CD14-positive monocyte (primary cell): ENCODE data around the gene PTRH1. TPM values are rescaled to one million over a fixed set of nuclear protein-coding genes. Genes with fewer than 3 reads are reported as not detected.
A peak's percentile ranks its signal among the peaks of the same experiment; 100 is the strongest.

ENCODE experiments used
- DNase-seq, 3 donors: peaks; one replicate each; pipeline ENCODE4 v3.0.0-alpha.2; 2011 to 2022
- H2AFZ ChIP-seq: 2 replicates; pipeline ENCODE4 v1.6.0; 2012; ENCODE audit warnings: mild to moderate bottlenecking, low read depth, low read length, inconsistent platforms; ENCODE audit not compliant: insufficient read depth, poor library complexity, severe bottlenecking
- H3K27ac ChIP-seq, 2 donors: 1 replicate in 1 of 2; 2 replicates in 1 of 2; pipeline ENCODE4 v1.5.1; 2012 to 2013; ENCODE audit warnings: low read length in 2 of 2, control low read depth in 1 of 2, inconsistent platforms in 1 of 2, low read depth in 1 of 2, mild to moderate bottlenecking in 1 of 2
- H3K27me3 ChIP-seq, 2 donors: one replicate each; pipeline versions ENCODE4 v1.6.0 to v1.6.1; 2011 to 2013; ENCODE audit warnings: low read length in 2 of 2; ENCODE audit not compliant: control insufficient read depth in 2 of 2, insufficient read depth in 2 of 2
- H3K36me3 ChIP-seq, 2 donors: replicated peaks in 1 of 2; 1 replicate in 1 of 2; 2 replicates in 1 of 2; pipeline versions ENCODE4 v1.5.1 to v1.6.1; 2012 to 2013; ENCODE audit warnings: low read length in 2 of 2, control low read depth in 1 of 2, inconsistent platforms in 1 of 2, mild to moderate bottlenecking in 1 of 2; ENCODE audit not compliant: insufficient read depth in 2 of 2, control insufficient read depth in 1 of 2
- H3K4me1 ChIP-seq, 2 donors: 1 replicate in 1 of 2; 2 replicates in 1 of 2; pipeline versions ENCODE4 v1.5.1 to v1.6.1; 2012 to 2013; ENCODE audit warnings: low read length in 2 of 2, control low read depth in 1 of 2, inconsistent platforms in 1 of 2, mild to moderate bottlenecking in 1 of 2, moderate library complexity in 1 of 2; ENCODE audit not compliant: insufficient read depth in 2 of 2, control insufficient read depth in 1 of 2
- H3K4me2 ChIP-seq: replicated peaks from 2 replicates; pipeline ENCODE3; 2012; ENCODE audit warnings: low read length, moderate library complexity, mild to moderate bottlenecking; ENCODE audit not compliant: poor library complexity, severe bottlenecking; ENCODE audit errors: extremely low read depth
- H3K4me3 ChIP-seq, 3 experiments: fragments of 200-600 bp in 1 of 3; sonication (generic) in 1 of 3; replicated peaks in 1 of 3; 1 replicate in 2 of 3; 2 replicates in 1 of 3; pipeline ENCODE4 v1.5.1; 2011 to 2013; ENCODE audit warnings: low read length in 3 of 3, mild to moderate bottlenecking in 3 of 3, control low read depth in 2 of 3, low read depth in 2 of 3, inconsistent platforms in 1 of 3, moderate library complexity in 1 of 3
- H3K79me2 ChIP-seq: 2 replicates; pipeline ENCODE4 v1.6.0; 2012; ENCODE audit warnings: mild to moderate bottlenecking, control low read depth, inconsistent platforms, low read length, moderate library complexity; ENCODE audit not compliant: insufficient read depth
- H3K9ac ChIP-seq: 2 replicates; pipeline ENCODE4 v1.6.0; 2017; ENCODE audit warnings: low read length, mild to moderate bottlenecking; ENCODE audit not compliant: insufficient read depth, poor library complexity, severe bottlenecking
- H3K9me3 ChIP-seq, 2 donors: replicated peaks in 1 of 2; 1 replicate in 1 of 2; 2 replicates in 1 of 2; pipeline versions ENCODE4 v1.5.1 to v1.6.1; 2012 to 2013; ENCODE audit warnings: low read length in 2 of 2, control low read depth in 1 of 2; ENCODE audit not compliant: control insufficient read depth in 1 of 2, insufficient read depth in 1 of 2
- H4K20me1 ChIP-seq: 2 replicates; pipeline ENCODE4 v1.6.0; 2012; ENCODE audit warnings: mild to moderate bottlenecking, low read length, control low read depth, moderate library complexity; ENCODE audit not compliant: insufficient read depth
- H3K27ac Mint-ChIP-seq, 7 donors: one replicate each; pipeline ENCODE4 v1.8.0; 2020; ENCODE audit warnings: mild to moderate bottlenecking in 7 of 7, mixed read lengths in 7 of 7, moderate library complexity in 6 of 7, inconsistent platforms in 2 of 7
- H3K27me3 Mint-ChIP-seq, 3 donors: one replicate each; pipeline ENCODE4 v1.8.0; 2021 to 2022; ENCODE audit warnings: low read depth in 3 of 3, mild to moderate bottlenecking in 3 of 3, mixed read lengths in 3 of 3, moderate library complexity in 3 of 3, inconsistent platforms in 1 of 3
- H3K36me3 Mint-ChIP-seq, 2 donors: one replicate each; pipeline ENCODE4 v1.8.0; 2020; ENCODE audit warnings: mixed read lengths in 2 of 2, inconsistent platforms in 1 of 2, mild to moderate bottlenecking in 1 of 2
- H3K4me1 Mint-ChIP-seq: one replicate; pipeline ENCODE4 v1.8.0; 2020; ENCODE audit warnings: mild to moderate bottlenecking, mixed read lengths
- H3K4me3 Mint-ChIP-seq, 2 donors: one replicate each; pipeline ENCODE4 v1.8.0; 2020; ENCODE audit warnings: mild to moderate bottlenecking in 2 of 2, mixed read lengths in 2 of 2, moderate library complexity in 1 of 2
- H3K9me3 Mint-ChIP-seq, 7 donors: one replicate each; pipeline ENCODE4 v1.8.0; 2020 to 2022; ENCODE audit warnings: mixed read lengths in 7 of 7, mild to moderate bottlenecking in 6 of 7, moderate library complexity in 6 of 7, inconsistent platforms in 2 of 7
- CTCF ChIP-seq: fragments of 200-600 bp; IDR thresholded peaks from one replicate; pipeline ENCODE4 v1.8.0; 2022; ENCODE audit warnings: antibody characterized with exemption, mild to moderate bottlenecking
- WGBS: methylation state at CpG from one replicate; pipeline ENCODE4 v1.1.5; 2013; ENCODE audit warnings: missing lambda C conversion rate; ENCODE audit not compliant: insufficient coverage; 5-methylcytosine and 5-hydroxymethylcytosine counted together
- intact Hi-C, 2 donors: fragments of 100-400 bp; cut with micrococcal nuclease; formaldehyde crosslinking; loops; one replicate each; pipeline versions ENCODE4 v1.15.0 to v1.15.1; 2023
- polyA plus RNA-seq, 3 donors: library from polyadenylated mRNA; depleted of rRNA in 1 of 3; unstranded in 2 of 3; stranded (reverse) in 1 of 3; fragments of 300-500 nt in 2 of 3; fragments of >200 nt in 1 of 3; fragmentation: Illumina TruSeq in 2 of 3; gene quantifications; 1 replicate in 2 of 3; 2 replicates in 1 of 3; pipeline ENCODE4 v1.2.3, GENCODE V29; 2012 to 2021

Gene PTRH1
- polyA plus RNA-seq, 3 donors: 6.9 to 19.9 (median 19.5) TPM

GRCh38 chr9:127706836-127707241 lies 8.6 kb downstream of the PTRH1 start, which contains the start of gene CFAP157:
CFAP157 (plus strand) TSS chr9:127706988; CDS start chr9:127707032, 44 bp downstream.
- Histone ChIP-seq H3K79me2 (no peaks in the 10 kb centered on the region), H3K27me3 (peaks cover 0 to 2% of the 10 kb centered on the region in 2 donors), H3K9ac (no peak within 1 kb of the TSS), H3K4me1 (peaks cover 5 to 10% of the 10 kb centered on the region in 2 donors), H3K27ac (no peak within 1 kb of the TSS), H3K4me3 (no peak within 1 kb of the TSS), H4K20me1 (no peaks in the 10 kb centered on the region), H2AFZ (no peak within 1 kb of the TSS), H3K4me2 (no peak within 1 kb of the TSS), H3K36me3 (no peaks in the 10 kb centered on the region), H3K9me3 (peaks cover 0 to 2% of the 10 kb centered on the region in 2 donors)
- peak in 2 of 3 donors; percentile 18 to 23 for DNase-seq
- peaks cover 2 to 7% (median 5%) of the 10 kb centered on the region in 7 donors for H3K9me3 Mint-ChIP-seq
- no peak within 1 kb of the TSS for H3K4me3 Mint-ChIP-seq
- intact Hi-C loops: no loop called here
- H3K27ac Mint-ChIP-seq: peak within 1 kb of the TSS in 4 of 7 donors; percentile 21 to 53 (median 52)
- H3K4me1 Mint-ChIP-seq: peaks cover 10% of the 10 kb centered on the region
- peaks cover 6 to 25% (median 13%) of the 10 kb centered on the region in 3 donors for H3K27me3 Mint-ChIP-seq
- 61% methylated on average over 6 of the region's 11 CpGs for WGBS
- no peak for TF ChIP-seq CTCF
- H3K36me3 Mint-ChIP-seq: peaks cover 2% of the 10 kb centered on the region in 2 donors

- Histone ChIP-seq H3K4me3 (no peak overlapping the region), H3K36me3 (no peaks in the 10 kb centered on the region), H3K79me2 (no peaks in the 10 kb centered on the region), H2AFZ (no peak overlapping the region), H3K4me2 (no peak overlapping the region), H3K27ac (no peak overlapping the region), H3K9me3 (peaks cover 0 to 2% of the 10 kb centered on the region in 2 donors), H3K27me3 (peaks cover 0 to 2% of the 10 kb centered on the region in 2 donors), H3K4me1 (no peaks in the 10 kb centered on the region), H3K9ac (no peak overlapping the region), H4K20me1 (no peaks in the 10 kb centered on the region)
- TF ChIP-seq CTCF: no peak
- peaks cover 5% of the 10 kb centered on the region for H3K4me1 Mint-ChIP-seq
- intact Hi-C loops: no loop called here
- WGBS: 92% methylated on average over 12 of the region's 12 CpGs
- peaks cover 2% of the 10 kb centered on the region in 2 donors for H3K36me3 Mint-ChIP-seq
- no peak for DNase-seq
- peak overlapping the region in 2 of 7 donors; percentile 52 for H3K27ac Mint-ChIP-seq
- H3K9me3 Mint-ChIP-seq: peaks cover 2 to 7% (median 5%) of the 10 kb centered on the region in 7 donors
- no peak overlapping the region for H3K4me3 Mint-ChIP-seq
- peaks cover 6 to 18% (median 12%) of the 10 kb centered on the region in 3 donors for H3K27me3 Mint-ChIP-seq
These were observed 9.7 kb downstream of the PTRH1 start for GRCh38 chr9:127705577-127706379.
